NCI-H446 (cell line): Measurements from ENCODE around the gene CDKN2AIP.
"Not testable (repeated sequence)": the region's sequence is repeated elsewhere in the genome, so short reads cannot be mapped to it uniquely, and the experiment has no call there.

Experiments used
- DNase-seq, 2 experiments: peaks; one replicate each; lab custom pipeline; 2025; lab: John Stamatoyannopoulos, UW

Gene CDKN2AIP

GRCh38 chr4:183413234-183414200 is 30.9 kb upstream of the CDKN2AIP start:
- DNase-seq = no peak

GRCh38 chr4:183416879-183417755 is 27.3 kb upstream of the CDKN2AIP start:
- no peak for DNase-seq

- DNase-seq = no peak
These were observed 21.3 kb upstream of the CDKN2AIP start for GRCh38 chr4:183422962-183423631.

GRCh38 chr4:183424109-183424744 is 20.2 kb upstream of the CDKN2AIP start:
- DNase-seq = no peak

- DNase-seq = no peak
These were observed 17.9 kb upstream of the CDKN2AIP start for GRCh38 chr4:183426507-183426906.

GRCh38 chr4:183429489-183429888 is 14.9 kb upstream of the CDKN2AIP start:
- no peak for DNase-seq

GRCh38 chr4:183430317-183430993 is 14.0 kb upstream of the CDKN2AIP start:
- no peak for DNase-seq

- DNase-seq = no peak
These were observed 13.5 kb upstream of the CDKN2AIP start for GRCh38 chr4:183430994-183431347.

- no peak for DNase-seq
These were observed 12.8 kb upstream of the CDKN2AIP start for GRCh38 chr4:183431614-183432013.

- DNase-seq = not testable (repeated sequence)
These were observed 11.3 kb upstream of the CDKN2AIP start for GRCh38 chr4:183433183-183433582.

GRCh38 chr4:183434264-183434663 is 10.2 kb upstream of the CDKN2AIP start:
- no peak for DNase-seq

GRCh38 chr4:183434666-183435190 is 9.7 kb upstream of the CDKN2AIP start:
- no peak for DNase-seq

GRCh38 chr4:183435803-183436202 is 8.6 kb upstream of the CDKN2AIP start:
- DNase-seq = no peak

- DNase-seq = no peak
These were observed 8.0 kb upstream of the CDKN2AIP start for GRCh38 chr4:183436417-183436816.

GRCh38 chr4:183437452-183437851 is 7.0 kb upstream of the CDKN2AIP start:
- no peak for DNase-seq

- DNase-seq = no peak
These were observed 5.8 kb upstream of the CDKN2AIP start for GRCh38 chr4:183438458-183439113.

GRCh38 chr4:183441276-183441675 is 3.2 kb upstream of the CDKN2AIP start:
- DNase-seq = no peak

GRCh38 chr4:183443655-183444213 is 702 bp upstream of the CDKN2AIP start:
- peak in 1 of 2 experiments; percentile 77 for DNase-seq

GRCh38 chr4:183445097-183445428 is 627 bp downstream of the CDKN2AIP start:
- no peak for DNase-seq

- DNase-seq = no peak
These were observed 3.2 kb downstream of the CDKN2AIP start for GRCh38 chr4:183447646-183448045.
